Measurements from ENCODE around the gene RSU1.

RSU1 gene

GRCh38 chr10:16732376-16732775 is 84.8 kb downstream of the RSU1 start:
- DNase-seq: peak; percentile 36

- no peak for DNase-seq
Observed at GRCh38 chr10:16728266-16728665, 89.0 kb downstream of the RSU1 start.

GRCh38 chr10:16727666-16728065 is 89.6 kb downstream of the RSU1 start:
- no peak for DNase-seq

- no peak for DNase-seq
Observed at GRCh38 chr10:16724509-16724908, 92.7 kb downstream of the RSU1 start.

GRCh38 chr10:16720812-16721211 is 96.4 kb downstream of the RSU1 start:
- no peak for DNase-seq

GRCh38 chr10:16717622-16718395 is 99.4 kb downstream of the RSU1 start:
- DNase-seq: no peak

- DNase-seq: no peak
Observed at GRCh38 chr10:16716051-16716450, 101.2 kb downstream of the RSU1 start.

- DNase-seq: no peak
Observed at GRCh38 chr10:16713290-16713689, 103.9 kb downstream of the RSU1 start.

GRCh38 chr10:16712883-16713282 is 104.3 kb downstream of the RSU1 start:
- DNase-seq: no peak

- no peak for DNase-seq
Observed at GRCh38 chr10:16700331-16700730, 116.9 kb downstream of the RSU1 start.

- DNase-seq: no peak
Observed at GRCh38 chr10:16699435-16700057, 117.7 kb downstream of the RSU1 start.

- no peak for DNase-seq
Observed at GRCh38 chr10:16698461-16698860, 118.8 kb downstream of the RSU1 start.

- DNase-seq: no peak
Observed at GRCh38 chr10:16690417-16690816, 126.8 kb downstream of the RSU1 start.

- DNase-seq: no peak
Observed at GRCh38 chr10:16689696-16690095, 127.5 kb downstream of the RSU1 start.

- no peak for DNase-seq
Observed at GRCh38 chr10:16689227-16689626, 128.0 kb downstream of the RSU1 start.

GRCh38 chr10:16686054-16686902 is 130.9 kb downstream of the RSU1 start:
- no peak for DNase-seq

- no peak for DNase-seq
Observed at GRCh38 chr10:16685551-16685950, 131.7 kb downstream of the RSU1 start.

GRCh38 chr10:16681521-16681920 is 135.7 kb downstream of the RSU1 start:
- no peak for DNase-seq

GRCh38 chr10:16679511-16679910 is 137.7 kb downstream of the RSU1 start:
- no peak for DNase-seq

- no peak for DNase-seq
Observed at GRCh38 chr10:16675334-16675733, 141.9 kb downstream of the RSU1 start.

GRCh38 chr10:16674147-16674703 is 143.0 kb downstream of the RSU1 start:
- no peak for DNase-seq

GRCh38 chr10:16673443-16673842 is 143.8 kb downstream of the RSU1 start:
- DNase-seq: no peak

- no peak for DNase-seq
Observed at GRCh38 chr10:16663444-16663843, 153.8 kb downstream of the RSU1 start.
